Trophoblast cell (in vitro differentiated cells and primary cell): ENCODE data around the gene EIF4ENIF1.
"Not testable (repeated sequence)": the region's sequence is repeated elsewhere in the genome, so short reads cannot be mapped to it uniquely, and the experiment has no call there.

ENCODE experiments used
- DNase-seq, 2 donors: peaks; one replicate each; pipeline ENCODE4 v3.0.0-alpha.2; 2016
- H2AFZ ChIP-seq: 2 replicates; pipeline ENCODE4 v1.6.1; 2013; ENCODE audit warnings: low read length, moderate library complexity, mild to moderate bottlenecking; ENCODE audit not compliant: insufficient read depth, poor library complexity
- H2AK5ac ChIP-seq: 2 replicates; pipeline ENCODE4 v1.6.1; 2013; ENCODE audit warnings: mild to moderate bottlenecking, low read length
- H2BK120ac ChIP-seq: 2 replicates; pipeline ENCODE4 v1.6.1; 2013; ENCODE audit warnings: low read length, mild to moderate bottlenecking, moderate library complexity; ENCODE audit not compliant: insufficient read depth, poor library complexity
- H2BK12ac ChIP-seq: 2 replicates; pipeline ENCODE4 v1.6.1; 2013; ENCODE audit warnings: mild to moderate bottlenecking, low read length, moderate library complexity
- H2BK5ac ChIP-seq: 2 replicates; pipeline ENCODE4 v1.6.1; 2013; ENCODE audit warnings: low read length, low read depth, moderate library complexity, mild to moderate bottlenecking; ENCODE audit not compliant: poor library complexity
- H3K14ac ChIP-seq: 2 replicates; pipeline ENCODE4 v1.6.1; 2013; ENCODE audit warnings: mild to moderate bottlenecking, low read length
- H3K18ac ChIP-seq: 2 replicates; pipeline ENCODE4 v1.6.1; 2013; ENCODE audit warnings: mild to moderate bottlenecking, low read length
- H3K23ac ChIP-seq: 2 replicates; pipeline ENCODE4 v1.6.1; 2013; ENCODE audit warnings: low read length
- H3K27ac ChIP-seq: 2 replicates; pipeline ENCODE4 v1.5.1; 2013; ENCODE audit warnings: low read depth, mild to moderate bottlenecking, inconsistent platforms, low read length, moderate library complexity
- H3K27me3 ChIP-seq: 2 replicates; pipeline ENCODE4 v1.6.1; 2013; ENCODE audit warnings: inconsistent platforms, mild to moderate bottlenecking, low read length, moderate library complexity; ENCODE audit not compliant: insufficient read depth
- H3K36me3 ChIP-seq, 2 experiments: 1 replicate in 1 of 2; 2 replicates in 1 of 2; pipeline ENCODE4 v1.6.1; 2013; ENCODE audit warnings: low read length in 2 of 2, mild to moderate bottlenecking in 2 of 2, moderate library complexity in 1 of 2; ENCODE audit not compliant: insufficient read depth in 2 of 2, control insufficient read depth in 1 of 2
- H3K4ac ChIP-seq: 2 replicates; pipeline ENCODE4 v1.6.1; 2013; ENCODE audit warnings: low read depth, mild to moderate bottlenecking, low read length, moderate library complexity
- H3K4me1 ChIP-seq, 2 experiments: 1 replicate in 1 of 2; 2 replicates in 1 of 2; pipeline ENCODE4 v1.6.1; 2013; ENCODE audit warnings: low read length in 2 of 2, mild to moderate bottlenecking in 2 of 2, moderate library complexity in 1 of 2; ENCODE audit not compliant: insufficient read depth in 2 of 2, control insufficient read depth in 1 of 2
- H3K4me2 ChIP-seq: 2 replicates; pipeline ENCODE4 v1.6.1; 2013; ENCODE audit warnings: inconsistent platforms, mild to moderate bottlenecking, low read length, moderate library complexity
- H3K4me3 ChIP-seq: 2 replicates; pipeline ENCODE4 v1.5.1; 2013; ENCODE audit warnings: mild to moderate bottlenecking, low read depth, low read length, inconsistent platforms
- H3K79me1 ChIP-seq: one replicate; pipeline ENCODE4 v1.6.1; 2013; ENCODE audit warnings: low read length
- H3K79me2 ChIP-seq: 2 replicates; pipeline ENCODE4 v1.6.1; 2013; ENCODE audit warnings: low read length, mild to moderate bottlenecking; ENCODE audit not compliant: control insufficient read depth, insufficient read depth, poor library complexity
- H3K9ac ChIP-seq: 2 replicates; pipeline ENCODE4 v1.6.1; 2013; ENCODE audit warnings: mild to moderate bottlenecking, low read length
- H3K9me3 ChIP-seq: 2 replicates; pipeline ENCODE4 v1.6.1; 2013; ENCODE audit warnings: low read depth, mild to moderate bottlenecking, control low read depth, inconsistent platforms, low read length; ENCODE audit not compliant: insufficient read depth
- H4K12ac ChIP-seq: 2 replicates; pipeline ENCODE4 v1.6.1; 2013; ENCODE audit warnings: low read depth, mild to moderate bottlenecking, low read length, moderate library complexity
- H4K8ac ChIP-seq: 2 replicates; pipeline ENCODE4 v1.6.1; 2013; ENCODE audit warnings: low read depth, mild to moderate bottlenecking, low read length, moderate library complexity
- H4K91ac ChIP-seq: one replicate; pipeline ENCODE4 v1.6.1; 2013; ENCODE audit warnings: low read depth, mild to moderate bottlenecking, low read length, moderate library complexity
- WGBS: extraction: QIAGEN DNeasy Blood & Tissue Kit; methylation state at CpG from one replicate; pipeline ENCODE4 v1.1.7; 2013; ENCODE audit warnings: missing lambda C conversion rate; ENCODE audit not compliant: insufficient read length, insufficient coverage; ENCODE audit errors: extremely low coverage; 5-methylcytosine and 5-hydroxymethylcytosine counted together

Gene EIF4ENIF1

GRCh38 chr22:31431950-31432349 lies 57.7 kb downstream of the EIF4ENIF1 start:
- Histone ChIP-seq H3K18ac (no peak overlapping the region), H4K8ac (no peak overlapping the region), H3K4me2 (no peak overlapping the region), H3K79me2 (no peaks in the 10 kb centered on the region), H2BK120ac (no peak overlapping the region), H3K9me3 (no peaks in the 10 kb centered on the region), H2BK5ac (no peak overlapping the region), H3K4me3 (no peak overlapping the region), H3K27me3 (no peaks in the 10 kb centered on the region), H2BK12ac (no peak overlapping the region), H3K36me3 (peaks cover 44 to 55% of the 10 kb centered on the region in 2 experiments), H3K23ac (no peak overlapping the region), H4K12ac (no peak overlapping the region), H4K91ac (no peak overlapping the region), H3K79me1 (no peaks in the 10 kb centered on the region), H3K14ac (no peak overlapping the region), H2AK5ac (no peak overlapping the region), H3K4ac (no peak overlapping the region), H2AFZ (no peak overlapping the region), H3K4me1 (no peaks in the 10 kb centered on the region), H3K9ac (no peak overlapping the region), H3K27ac (no peak overlapping the region)
- WGBS = no CpG with 5 or more reads among the region's 5 CpGs
- DNase-seq = no peak

- Histone ChIP-seq H4K12ac (no peak overlapping the region), H4K8ac (no peak overlapping the region), H4K91ac (no peak overlapping the region), H2AFZ (no peak overlapping the region), H3K36me3 (peaks cover 41 to 57% of the 10 kb centered on the region in 2 experiments), H2AK5ac (no peak overlapping the region), H3K23ac (no peak overlapping the region), H3K18ac (no peak overlapping the region), H2BK12ac (no peak overlapping the region), H3K4me3 (no peak overlapping the region), H3K4me1 (no peaks in the 10 kb centered on the region), H2BK5ac (no peak overlapping the region), H3K9me3 (no peaks in the 10 kb centered on the region), H3K14ac (no peak overlapping the region), H3K79me1 (no peaks in the 10 kb centered on the region), H3K4me2 (no peak overlapping the region), H3K27me3 (no peaks in the 10 kb centered on the region), H2BK120ac (no peak overlapping the region), H3K9ac (no peak overlapping the region), H3K27ac (no peak overlapping the region), H3K79me2 (no peaks in the 10 kb centered on the region), H3K4ac (no peak overlapping the region)
- no peak for DNase-seq
- WGBS = no CpG with 5 or more reads among the region's 9 CpGs
These were observed 64.2 kb downstream of the EIF4ENIF1 start for GRCh38 chr22:31425331-31426050.

GRCh38 chr22:31402350-31402749 lies 87.3 kb downstream of the EIF4ENIF1 start:
- H3K23ac ChIP-seq, H3K18ac ChIP-seq, H2BK120ac ChIP-seq, H3K9me3 ChIP-seq, H3K9ac ChIP-seq, H3K4me2 ChIP-seq, H3K4me1 ChIP-seq, H3K27ac ChIP-seq, H3K79me1 ChIP-seq, H3K4me3 ChIP-seq, H4K8ac ChIP-seq, DNase-seq, H2BK12ac ChIP-seq, H4K91ac ChIP-seq, H2BK5ac ChIP-seq, H3K4ac ChIP-seq, H2AK5ac ChIP-seq, H3K27me3 ChIP-seq, H3K14ac ChIP-seq, H2AFZ ChIP-seq, H4K12ac ChIP-seq: not testable (repeated sequence)
- Histone ChIP-seq H3K36me3 (peaks cover 28 to 30% of the 10 kb centered on the region in 2 experiments), H3K79me2 (peaks cover 10% of the 10 kb centered on the region)
- WGBS = no CpG with 5 or more reads among the region's 2 CpGs

- H2BK12ac ChIP-seq = no peak overlapping the region
- H2BK5ac ChIP-seq = peak overlapping the region; percentile 1
- H3K9ac ChIP-seq = peak overlapping the region; percentile 100
- DNase-seq = no peak
- H3K79me1 ChIP-seq = peaks cover 8% of the 10 kb centered on the region
- no peak overlapping the region for H2AFZ ChIP-seq
- peak overlapping the region; percentile 96 for H3K4me3 ChIP-seq
- peak overlapping the region; percentile 24 for H4K8ac ChIP-seq
- no peaks in the 10 kb centered on the region for H3K9me3 ChIP-seq
- H3K23ac ChIP-seq = peak overlapping the region; percentile 40
- peak overlapping the region; percentile 90 for H3K4me2 ChIP-seq
- peak overlapping the region; percentile 24 for H3K4ac ChIP-seq
- no CpG with 5 or more reads among the region's 11 CpGs for WGBS
- peaks cover 2% of the 10 kb centered on the region in 2 experiments for H3K4me1 ChIP-seq
- H3K27ac ChIP-seq = no peak overlapping the region
- peak overlapping the region; percentile 31 for H3K18ac ChIP-seq
- peak overlapping the region; percentile 68 for H4K91ac ChIP-seq
- peak overlapping the region; percentile 24 for H2BK120ac ChIP-seq
- peaks cover 10% of the 10 kb centered on the region for H3K79me2 ChIP-seq
- H3K14ac ChIP-seq = peak overlapping the region; percentile 42
- peak overlapping the region; percentile 6 for H2AK5ac ChIP-seq
- no peaks in the 10 kb centered on the region for H3K27me3 ChIP-seq
- peak overlapping the region; percentile 14 for H4K12ac ChIP-seq
- peaks cover 15 to 19% of the 10 kb centered on the region in 2 experiments for H3K36me3 ChIP-seq
These were observed 89.6 kb downstream of the EIF4ENIF1 start for GRCh38 chr22:31400023-31400397.
